GM10266 (cell line): ENCODE measurements around the gene BEST1.
"Not testable (repeated sequence)": the region's sequence is repeated elsewhere in the genome, so short reads cannot be mapped to it uniquely, and the experiment has no call there.

Experiments
- DNase-seq: peaks from one replicate; pipeline ENCODE4 v3.0.0; 2012; ENCODE audit errors: extremely low spot score
- CTCF ChIP-seq: IDR thresholded peaks from 2 replicates; pipeline ENCODE4 v1.5.1; 2012; ENCODE audit warnings: mild to moderate bottlenecking, low read depth; ENCODE audit not compliant: control insufficient read depth, insufficient read depth; ENCODE audit errors: missing control alignments

Gene BEST1

DNA sequence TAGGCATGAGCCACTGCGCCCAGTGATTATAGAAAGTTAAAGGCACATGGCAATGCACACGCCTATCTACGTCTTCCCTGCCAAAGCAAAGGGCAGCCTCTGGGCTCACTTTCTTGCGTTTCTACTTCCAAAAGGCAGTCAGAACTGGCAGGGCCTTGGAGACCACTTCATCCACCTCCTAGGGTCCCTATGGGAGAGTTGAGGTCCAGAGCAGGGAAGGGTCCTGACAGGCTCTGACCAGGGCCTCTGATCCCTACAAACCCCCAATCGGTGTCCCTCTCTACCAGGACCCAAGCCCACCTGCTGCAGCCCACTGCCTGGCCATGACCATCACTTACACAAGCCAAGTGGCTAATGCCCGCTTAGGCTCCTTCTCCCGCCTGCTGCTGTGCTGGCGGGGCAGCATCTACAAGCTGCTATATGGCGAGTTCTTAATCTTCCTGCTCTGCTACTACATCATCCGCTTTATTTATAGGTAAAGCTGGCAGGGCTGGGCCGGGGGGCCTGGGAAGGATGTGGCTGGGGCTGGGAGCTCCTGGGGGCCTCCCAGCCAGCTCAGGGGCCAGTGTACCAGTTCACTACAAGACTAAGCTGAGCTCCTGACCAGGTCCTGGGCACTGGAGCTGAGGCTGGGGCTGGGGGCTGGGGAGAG is 1.5 kb downstream of the BEST1 start:
- no peak for TF ChIP-seq CTCF

GRCh38 chr11:61952882-61953281 is 2.7 kb downstream of the BEST1 start:
- TF ChIP-seq CTCF = no peak
- DNase-seq = no peak

More for the DNA sequence above, 1.5 kb downstream of the BEST1 start:
- no peak for DNase-seq

DNA sequence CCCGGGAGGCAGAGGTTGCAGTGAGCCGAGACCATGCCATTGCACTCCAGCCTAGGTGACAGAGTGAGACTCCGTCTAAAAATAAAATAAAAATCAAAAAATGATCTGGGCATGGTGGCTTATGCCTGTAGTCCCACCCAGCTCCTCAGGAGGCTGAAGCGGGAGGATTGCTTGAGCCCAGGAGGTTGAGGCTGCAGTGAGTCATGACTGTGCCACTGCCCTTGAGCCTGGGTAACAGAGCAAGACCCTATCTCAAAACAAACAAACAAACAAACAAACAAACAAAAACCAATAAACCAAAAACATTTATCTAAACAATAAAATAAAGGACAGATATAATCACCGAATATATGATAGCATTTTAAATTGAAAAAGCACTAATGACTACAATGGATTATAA is 3.5 kb downstream of the BEST1 start:
- not testable (repeated sequence) for DNase-seq

DNA sequence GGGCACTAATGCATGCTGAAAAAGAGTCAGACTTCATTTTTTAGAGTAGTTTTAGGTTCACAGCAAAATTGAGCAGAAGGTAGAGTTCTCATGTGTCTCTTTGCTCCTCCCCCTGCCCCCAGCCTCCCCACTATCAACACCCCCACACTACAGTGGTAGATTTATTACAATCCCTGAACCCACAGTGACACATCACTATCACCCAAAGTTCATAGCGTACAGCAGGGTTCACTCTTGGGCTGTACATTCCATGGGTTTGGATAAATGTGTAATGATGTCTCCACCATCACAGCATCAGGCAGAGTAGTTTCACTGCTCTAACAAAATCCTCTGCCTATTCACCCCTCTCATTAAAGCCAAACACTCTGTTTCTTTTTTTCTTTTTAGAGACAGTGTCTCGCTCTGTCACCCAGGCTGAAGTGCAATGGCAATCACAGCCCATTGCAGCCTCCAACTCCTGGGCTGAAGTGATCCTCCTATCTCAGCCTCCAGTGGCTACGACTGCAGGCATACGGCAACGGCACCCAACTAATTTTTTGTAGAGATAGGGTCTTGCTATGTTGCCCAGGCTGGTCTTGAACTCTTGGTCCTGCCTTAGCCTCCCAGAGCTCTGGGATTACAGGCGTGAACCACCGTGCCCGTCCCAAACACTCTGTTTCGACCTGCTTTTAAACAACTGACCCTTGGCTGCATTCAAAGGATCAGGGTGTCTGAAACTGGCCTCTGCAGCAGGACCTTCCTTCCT is 4.1 kb downstream of the BEST1 start:
- no peak for TF ChIP-seq CTCF
- DNase-seq = no peak

DNA sequence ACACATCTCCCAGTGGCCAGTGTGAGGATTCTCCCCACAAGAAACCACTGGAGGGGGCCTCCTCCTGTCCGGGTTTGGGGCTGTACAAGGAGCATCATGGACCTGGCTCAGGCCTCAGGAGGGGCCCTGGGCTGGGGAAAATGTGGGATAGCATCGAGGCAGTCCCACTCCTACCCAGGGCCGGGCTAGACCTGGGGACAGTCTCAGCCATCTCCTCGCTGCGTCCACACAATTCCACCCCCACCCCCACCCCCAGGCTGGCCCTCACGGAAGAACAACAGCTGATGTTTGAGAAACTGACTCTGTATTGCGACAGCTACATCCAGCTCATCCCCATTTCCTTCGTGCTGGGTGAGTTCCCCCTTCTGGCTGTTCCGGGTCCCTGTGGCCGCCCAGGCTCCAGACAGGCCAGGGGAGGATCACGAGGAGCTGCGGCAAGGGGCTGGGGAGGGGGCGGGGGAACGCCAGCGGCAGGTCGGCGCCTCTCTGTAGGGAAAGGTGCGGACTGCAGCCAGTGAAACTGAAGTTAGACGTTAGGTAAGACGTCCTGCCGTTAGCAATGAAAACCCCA is 4.8 kb downstream of the BEST1 start:
- TF ChIP-seq CTCF = no peak
- DNase-seq = no peak

- no peak for TF ChIP-seq CTCF
Observed at GRCh38 chr11:61955422-61956135, 5.4 kb downstream of the BEST1 start.

DNA sequence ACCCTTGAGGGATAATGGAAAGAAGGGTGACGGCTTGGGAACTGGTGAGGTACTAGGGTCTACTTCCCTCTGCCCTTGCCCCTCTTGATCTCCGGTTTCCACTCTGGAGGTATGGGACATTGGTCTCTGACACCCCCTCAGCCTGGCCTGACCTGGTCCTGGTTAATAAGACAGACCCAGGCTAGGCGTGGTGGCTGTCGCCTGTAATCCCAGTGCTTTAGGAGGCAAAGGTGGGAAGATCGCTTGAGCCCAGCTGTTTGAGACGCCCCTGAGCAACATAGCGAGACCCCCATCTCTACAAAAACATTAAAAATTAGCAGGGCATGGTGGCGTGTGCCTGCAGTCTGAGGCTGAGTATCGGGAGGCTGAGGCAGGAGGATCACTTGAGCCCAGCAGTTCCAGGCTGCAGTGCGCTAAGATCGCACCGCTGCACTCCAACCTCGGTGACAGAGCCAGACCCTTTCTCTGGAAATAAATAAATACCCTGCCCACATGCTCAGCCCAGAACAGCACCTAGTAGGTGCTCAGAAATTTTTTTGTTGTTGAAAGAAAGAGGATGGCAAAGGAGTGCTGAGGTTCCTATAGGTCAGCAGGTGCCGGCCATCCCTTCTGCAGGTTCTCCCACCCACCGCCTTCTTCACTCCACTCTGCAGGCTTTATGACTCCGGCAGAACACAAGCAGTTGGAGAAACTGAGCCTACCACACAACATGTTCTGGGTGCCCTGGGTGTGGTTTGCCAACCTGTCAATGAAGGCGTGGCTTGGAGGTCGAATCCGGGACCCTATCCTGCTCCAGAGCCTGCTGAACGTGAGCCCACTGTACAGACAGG is 6.3 kb downstream of the BEST1 start:
- no peak for DNase-seq
- TF ChIP-seq CTCF = no peak

More at GRCh38 chr11:61955422-61956135, 5.4 kb downstream of the BEST1 start:
- DNase-seq = no peak
